HG03432 (cell line): ENCODE results near the gene FRMPD1.

ENCODE experiments used
- ATAC-seq: cut with Tn5 transposase; IDR thresholded peaks from one replicate; pipeline ENCODE4 v1.9.1; 2021; ENCODE audit warnings: mild to moderate bottlenecking, moderate library complexity; ENCODE audit not compliant: unreplicated experiment

The FRMPD1 gene

GRCh38 chr9:37769995-37770394 lies 119.2 kb downstream of the FRMPD1 start:
- ATAC-seq: no peak

- no peak for ATAC-seq
Measured at GRCh38 chr9:37775216-37775919, 124.6 kb downstream of the FRMPD1 start.

GRCh38 chr9:37776328-37776727 lies 125.6 kb downstream of the FRMPD1 start:
- ATAC-seq: no peak

- ATAC-seq: no peak
Measured at GRCh38 chr9:37778534-37778933, 127.8 kb downstream of the FRMPD1 start.

- no peak for ATAC-seq
Measured at GRCh38 chr9:37784291-37784615, 133.5 kb downstream of the FRMPD1 start.

GRCh38 chr9:37784616-37785483 lies 134.1 kb downstream of the FRMPD1 start, which contains the start of gene EXOSC3:
Gene EXOSC3 (minus strand): TSS chr9:37785064. CDS start chr9:37785044, 20 bp downstream.
- peak; percentile 96 for ATAC-seq

- ATAC-seq: no peak
Measured at GRCh38 chr9:37787059-37787458, 136.3 kb downstream of the FRMPD1 start.

- no peak for ATAC-seq
Measured at GRCh38 chr9:37788332-37788731, 137.6 kb downstream of the FRMPD1 start.

- ATAC-seq: no peak
Measured at GRCh38 chr9:37790096-37790495, 139.3 kb downstream of the FRMPD1 start.

GRCh38 chr9:37792122-37792521 lies 141.4 kb downstream of the FRMPD1 start:
- ATAC-seq: no peak

GRCh38 chr9:37796232-37796631 lies 145.5 kb downstream of the FRMPD1 start:
- ATAC-seq: no peak
